HG02840 (cell line): ENCODE results near the gene MAPKBP1.

Experiments
- ATAC-seq: cut with Tn5 transposase; IDR thresholded peaks from one replicate; pipeline ENCODE4 v1.9.1; 2021; ENCODE audit warnings: mild to moderate bottlenecking, moderate library complexity, moderate number of reproducible peaks; ENCODE audit not compliant: unreplicated experiment, low FRiP score

Gene MAPKBP1

GRCh38 chr15:41782371-41783282, 8.3 kb downstream of the MAPKBP1 start:
- no peak for ATAC-seq

GRCh38 chr15:41783296-41783695, 9.0 kb downstream of the MAPKBP1 start:
- ATAC-seq = no peak

GRCh38 chr15:41788262-41788661, 14.0 kb downstream of the MAPKBP1 start:
- no peak for ATAC-seq

GRCh38 chr15:41789236-41789635, 15.0 kb downstream of the MAPKBP1 start:
- ATAC-seq = no peak

- ATAC-seq = no peak
Observed at GRCh38 chr15:41789662-41790061, 15.4 kb downstream of the MAPKBP1 start.

GRCh38 chr15:41790169-41790568, 15.9 kb downstream of the MAPKBP1 start:
- no peak for ATAC-seq

- no peak for ATAC-seq
Observed at GRCh38 chr15:41790756-41791546, 16.7 kb downstream of the MAPKBP1 start.

GRCh38 chr15:41791547-41791937, 17.3 kb downstream of the MAPKBP1 start:
- ATAC-seq = no peak

GRCh38 chr15:41792000-41792637, 17.8 kb downstream of the MAPKBP1 start:
- no peak for ATAC-seq

GRCh38 chr15:41794081-41794480, 19.8 kb downstream of the MAPKBP1 start:
- ATAC-seq = no peak

GRCh38 chr15:41795996-41796856, 21.9 kb downstream of the MAPKBP1 start:
- ATAC-seq = no peak

- no peak for ATAC-seq
Observed at GRCh38 chr15:41797201-41797944, 23.1 kb downstream of the MAPKBP1 start.

GRCh38 chr15:41798607-41799487, 24.6 kb downstream of the MAPKBP1 start:
- no peak for ATAC-seq

- no peak for ATAC-seq
Observed at GRCh38 chr15:41799488-41799805, 25.2 kb downstream of the MAPKBP1 start.

- no peak for ATAC-seq
Observed at GRCh38 chr15:41801185-41801584, 26.9 kb downstream of the MAPKBP1 start.

GRCh38 chr15:41801850-41802455, 27.7 kb downstream of the MAPKBP1 start:
- no peak for ATAC-seq

GRCh38 chr15:41804361-41804760, 30.1 kb downstream of the MAPKBP1 start:
- no peak for ATAC-seq
